H1 (cell line): Measurements from ENCODE around the gene PRSS38. TPM values are rescaled to one million over a fixed set of nuclear protein-coding genes. Genes with fewer than 3 reads are reported as not detected.

ENCODE experiments used
- CTCF ChIA-PET: fragments of 300-600 bp; sonication (Branson Sonifier 250); formaldehyde crosslinking; loops from one replicate; lab custom pipeline; 2021; ENCODE audit not compliant: partially characterized antibody; lab: Charles Lee
- POLR2A ChIA-PET: fragments of 300-600 bp; sonication (Branson Sonifier 250); formaldehyde crosslinking; loops from one replicate; lab custom pipeline; 2021; ENCODE audit warnings: inconsistent platforms; ENCODE audit not compliant: partially characterized antibody; lab: Charles Lee
- DNase-seq, 2 experiments: peaks; one replicate each; pipeline versions ENCODE4 v3.0.0 to v3.0.0-alpha.2; 2010 to 2022; ENCODE audit warnings: low spot score in 2 of 2, low read depth in 1 of 2, mixed read lengths in 1 of 2
- FAIRE-seq: peaks from 2 replicates; lab custom pipeline; 2011; peaks lifted over from hg19 to GRCh38; lab: Jason Lieb, UNC
- H2AFZ ChIP-seq: 2 replicates; pipeline ENCODE4 v1.8.1; 2012; ENCODE audit warnings: low read length, inconsistent platforms
- H2AK5ac ChIP-seq: 2 replicates; pipeline ENCODE4 v1.6.1; 2013; ENCODE audit warnings: low read depth, low read length
- H2BK120ac ChIP-seq: replicated peaks from 2 replicates; pipeline ENCODE3; 2013; ENCODE audit warnings: low read depth, low read length, inconsistent platforms
- H2BK12ac ChIP-seq: 2 replicates; pipeline ENCODE4 v1.6.1; 2013; ENCODE audit warnings: low read depth, low read length
- H2BK15ac ChIP-seq: 2 replicates; pipeline ENCODE4 v1.6.1; 2013; ENCODE audit warnings: low read length
- H2BK20ac ChIP-seq: 2 replicates; pipeline ENCODE4 v1.6.1; 2013; ENCODE audit warnings: low read length
- H2BK5ac ChIP-seq: 2 replicates; pipeline ENCODE4 v1.6.1; 2013; ENCODE audit warnings: low read depth, low read length
- H3K14ac ChIP-seq: 2 replicates; pipeline ENCODE4 v1.6.1; 2013; ENCODE audit warnings: inconsistent platforms; ENCODE audit not compliant: insufficient read length
- H3K18ac ChIP-seq: 2 replicates; pipeline ENCODE4 v1.6.1; 2013; ENCODE audit warnings: low read length; ENCODE audit errors: extremely low read depth
- H3K23ac ChIP-seq: 2 replicates; pipeline ENCODE4 v1.6.1; 2013; ENCODE audit warnings: inconsistent platforms; ENCODE audit not compliant: insufficient read length
- H3K23me2 ChIP-seq: 2 replicates; pipeline ENCODE4 v1.6.1; 2013; ENCODE audit warnings: low read depth, low read length
- H3K27ac ChIP-seq: 2 replicates; pipeline ENCODE4 v1.6.1; 2011; ENCODE audit warnings: low read depth, low read length, inconsistent platforms
- H3K27me3 ChIP-seq, 4 experiments: replicated peaks in 1 of 4; 1 replicate in 1 of 4; 2 replicates in 3 of 4; pipeline versions ENCODE4 v1.6.1 to v1.8.1; 2011 to 2013; ENCODE audit warnings: low read length in 3 of 4, mild to moderate bottlenecking in 3 of 4, inconsistent platforms in 2 of 4, mixed read lengths in 2 of 4, moderate library complexity in 1 of 4; ENCODE audit not compliant: control insufficient read depth in 3 of 4, insufficient read depth in 3 of 4; ENCODE audit errors: extremely low read depth in 1 of 4
- H3K36me3 ChIP-seq, 4 experiments: 2 replicates each; pipeline versions ENCODE4 v1.6.1 to v1.8.1; 2011 to 2013; ENCODE audit warnings: mild to moderate bottlenecking in 4 of 4, low read length in 3 of 4, moderate library complexity in 2 of 4, control low read depth in 1 of 4, inconsistent platforms in 1 of 4; ENCODE audit not compliant: insufficient read depth in 4 of 4, control insufficient read depth in 2 of 4
- H3K4ac ChIP-seq: replicated peaks from 2 replicates; pipeline ENCODE3; 2013; ENCODE audit warnings: low read length, low read depth, mixed read lengths, inconsistent platforms; ENCODE audit not compliant: insufficient read length
- H3K4me1 ChIP-seq, 4 experiments: replicated peaks in 1 of 4; 1 replicate in 1 of 4; 2 replicates in 3 of 4; pipeline versions ENCODE4 v1.6.1 to v1.8.1; 2011 to 2013; ENCODE audit warnings: low read length in 3 of 4, inconsistent platforms in 2 of 4, mixed read lengths in 1 of 4; ENCODE audit not compliant: insufficient read depth in 4 of 4, control insufficient read depth in 3 of 4
- H3K4me2 ChIP-seq, 2 experiments: 2 replicates each; pipeline versions ENCODE4 v1.6.1 to v1.8.1; 2011 to 2013; ENCODE audit warnings: low read depth in 2 of 2, low read length in 2 of 2, control low read depth in 1 of 2, inconsistent platforms in 1 of 2, mild to moderate bottlenecking in 1 of 2; ENCODE audit not compliant: insufficient read depth in 1 of 2
- H3K4me3 ChIP-seq, 4 experiments: fragments of 200-600, 300-600 bp in 1 of 4; sonication (generic), shearing (Covaris generic), sonication (Bioruptor Twin) in 1 of 4; 2 replicates each; pipeline versions ENCODE4 v1.5.1 to v1.8.1; 2011 to 2016; ENCODE audit warnings: low read length in 4 of 4, low read depth in 3 of 4, control low read depth in 2 of 4, inconsistent platforms in 2 of 4, mild to moderate bottlenecking in 2 of 4, mixed read lengths in 1 of 4, moderate library complexity in 1 of 4; ENCODE audit not compliant: insufficient read depth in 2 of 4; ENCODE audit errors: extremely low read depth in 1 of 4
- H3K56ac ChIP-seq: replicated peaks from 2 replicates; pipeline ENCODE3; 2013; ENCODE audit warnings: low read depth, mild to moderate bottlenecking, mixed read lengths, low read length, inconsistent platforms; ENCODE audit not compliant: insufficient read length
- H3K79me1 ChIP-seq: 2 replicates; pipeline ENCODE4 v1.6.1; 2013; ENCODE audit warnings: low read depth, low read length, control low read depth
- H3K79me2 ChIP-seq, 2 experiments: 2 replicates each; pipeline versions ENCODE4 v1.6.1 to v1.8.1; 2012 to 2013; ENCODE audit warnings: low read length in 2 of 2, mild to moderate bottlenecking in 2 of 2, inconsistent platforms in 1 of 2; ENCODE audit not compliant: insufficient read depth in 2 of 2, control insufficient read depth in 1 of 2
- H3K9ac ChIP-seq, 4 experiments: replicated peaks in 1 of 4; 1 replicate in 1 of 4; 2 replicates in 3 of 4; pipeline versions ENCODE4 v1.6.1 to v1.8.1; 2011 to 2013; ENCODE audit warnings: low read depth in 3 of 4, low read length in 3 of 4, control low read depth in 2 of 4, mild to moderate bottlenecking in 2 of 4, moderate library complexity in 2 of 4, inconsistent platforms in 1 of 4; ENCODE audit errors: extremely low read depth in 1 of 4
- H3K9me3 ChIP-seq, 2 experiments: 2 replicates each; pipeline versions ENCODE4 v1.6.1 to v1.8.1; 2012 to 2013; ENCODE audit warnings: mild to moderate bottlenecking in 2 of 2, moderate library complexity in 2 of 2, control low read depth in 1 of 2, inconsistent platforms in 1 of 2, low read depth in 1 of 2, low read length in 1 of 2, mixed read lengths in 1 of 2; ENCODE audit not compliant: insufficient read depth in 2 of 2
- H4K20me1 ChIP-seq, 2 experiments: replicated peaks in 1 of 2; 2 replicates each; pipeline versions ENCODE3 to v1.8.1; 2011 to 2013; ENCODE audit warnings: inconsistent platforms in 2 of 2, low read length in 2 of 2, mild to moderate bottlenecking in 1 of 2; ENCODE audit not compliant: insufficient read depth in 2 of 2, control insufficient read depth in 1 of 2
- H4K5ac ChIP-seq: 2 replicates; pipeline ENCODE4 v1.6.1; 2013; ENCODE audit warnings: low read length, low read depth, mixed read lengths, inconsistent platforms; ENCODE audit not compliant: insufficient read length
- H4K8ac ChIP-seq: 2 replicates; pipeline ENCODE4 v1.8.0; 2013; ENCODE audit warnings: mild to moderate bottlenecking, moderate library complexity, low read length, inconsistent platforms; ENCODE audit not compliant: insufficient read depth; ENCODE audit errors: extremely low read depth
- H4K91ac ChIP-seq: replicated peaks from 2 replicates; pipeline ENCODE3; 2013; ENCODE audit warnings: low read length, mixed read lengths, inconsistent platforms; ENCODE audit not compliant: insufficient read length
- WGBS, 2 experiments: shearing (Covaris generic) in 1 of 2; methylation state at CpG; one replicate each; pipeline versions ENCODE4 v1.1.6 to v1.1.7; 2013 to 2015; ENCODE audit warnings: low lambda C conversion rate in 2 of 2, mixed read lengths in 2 of 2, inconsistent platforms in 1 of 2, low coverage in 1 of 2, missing lambda C conversion rate in 1 of 2; ENCODE audit not compliant: insufficient replicate concordance in 2 of 2, insufficient coverage in 1 of 2, insufficient read length in 1 of 2; ENCODE audit errors: extremely low coverage in 1 of 2, missing lambda C conversion rate in 1 of 2; 5-methylcytosine and 5-hydroxymethylcytosine counted together
- polyA plus RNA-seq, 7 experiments: library from polyadenylated mRNA; depleted of rRNA in 3 of 7; stranded (reverse) in 5 of 7; unstranded in 2 of 7; fragments of >200 nt in 5 of 7; fragments of 200-250 nt in 2 of 7; gene quantifications; 1 replicate in 5 of 7; 2 replicates in 1 of 7; 4 replicates in 1 of 7; pipeline versions ENCODE4 v1.2.1 to v1.2.3, GENCODE V29; 2011 to 2013; ENCODE audit warnings: missing spikeins in 2 of 7, mixed read lengths in 2 of 7
- total RNA-seq: library from RNA; stranded (reverse); fragmentation: NEBNext Ultra II Directional; extraction: Animal tissue kit (Norgen Biotek cat#: 25700); gene quantifications from 2 replicates; pipeline ENCODE4 v1.2.1, GENCODE V29; 2021
- TF ChIP-seq, protein P1 (sequence below): IDR thresholded peaks from 2 replicates; pipeline ENCODE4 v1.6.1; 2012; ENCODE audit warnings: inconsistent platforms

Gene PRSS38
- total and polyA plus RNA-seq, 2 of the 8 experiments (the other 6 are each of a cell fraction or from before 2014, with no cell fraction given): not detected

DNA sequence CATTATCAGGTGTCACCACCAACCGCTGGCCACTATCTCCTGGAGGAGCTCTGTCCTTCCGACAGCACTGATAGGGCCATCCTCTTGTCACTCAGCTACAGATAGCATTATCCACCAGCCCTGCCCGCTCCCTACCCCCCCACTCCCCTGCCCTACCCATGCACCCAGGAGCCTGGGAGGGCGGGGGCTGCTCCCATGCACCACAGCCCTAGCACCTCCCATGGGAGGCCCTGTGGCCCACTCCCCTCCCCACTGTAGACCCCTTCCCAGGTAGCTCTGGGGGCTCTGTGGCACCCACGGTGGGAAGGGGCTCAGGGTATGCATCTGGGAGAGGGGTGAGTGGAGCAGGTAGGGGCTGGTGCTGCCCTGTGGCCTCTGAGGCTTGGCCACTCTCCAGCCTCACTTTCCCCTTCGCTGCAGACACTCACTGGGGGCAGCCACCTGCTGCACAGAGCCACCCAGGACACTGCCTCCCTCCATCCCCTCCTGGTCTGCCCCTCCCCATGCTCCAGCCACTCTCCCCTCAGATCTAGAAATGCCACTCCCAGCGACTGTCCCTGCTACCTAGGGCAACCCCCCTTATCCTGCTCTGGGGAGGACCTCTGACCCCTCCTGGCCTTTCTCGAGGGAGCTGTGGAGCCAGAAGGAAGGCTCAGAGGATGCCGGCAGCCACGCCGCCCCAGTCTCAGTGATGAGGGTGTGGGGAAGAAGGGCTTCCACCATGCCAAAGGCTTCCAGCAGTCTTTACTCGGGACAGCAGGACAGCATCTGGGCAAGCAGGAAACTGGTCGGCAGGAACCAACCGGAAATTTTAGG is 73.8 kb downstream of the PRSS38 start:
- CTCF ChIA-PET: interaction anchor here (1.2 to 1.4 kb wide), 2 partner anchors 9 to 408 kb away, joined by 3 to 4 read pairs; no protein-coding TSS in a partner anchor
- Histone ChIP-seq H3K9me3 (no peaks in the 10 kb centered on the region), H3K14ac (no peak overlapping the region), H3K9ac (no peak overlapping the region), H3K27ac (no peak overlapping the region), H4K20me1 (no peaks in the 10 kb centered on the region), H3K4me2 (no peak overlapping the region), H2BK15ac (no peak overlapping the region; the same call in 1 of the 2 replicates), H2BK120ac (no peak overlapping the region), H4K91ac (peak overlapping the region; percentile 20), H3K4me1 (peaks cover 0 to 29% (median 11%) of the 10 kb centered on the region in 4 experiments; a peak in 6 of 7 replicates), H3K4me3 (no peak overlapping the region), H3K23me2 (peaks cover 13% of the 10 kb centered on the region; the same call in 1 of the 2 replicates), H2BK12ac (0 out of 2 replicates have a peak overlapping the region, but pooled peaks have one; percentile 75), H2AFZ (no peak overlapping the region), H2BK5ac (no peak overlapping the region), H3K27me3 (no peaks in the 10 kb centered on the region; a peak in 2 of 7 replicates), H3K4ac (no peak overlapping the region), H3K23ac (no peak overlapping the region), H3K56ac (no peak overlapping the region), H3K36me3 (no peaks in the 10 kb centered on the region), H4K5ac (no peak overlapping the region), H4K8ac (no peak overlapping the region; the same call in 1 of the 2 replicates), H3K79me1 (no peaks in the 10 kb centered on the region), H3K79me2 (no peaks in the 10 kb centered on the region), H3K18ac (no peak overlapping the region), H2AK5ac (no peak overlapping the region; the same call in 1 of the 2 replicates), H2BK20ac (0 out of 2 replicates have a peak overlapping the region, but pooled peaks have one; percentile 80)
- peak in 1 of 2 experiments; percentile 47 for DNase-seq
- POLR2A ChIA-PET: no interaction called here
- no peak for FAIRE-seq
- TF ChIP-seq, protein P1, sequence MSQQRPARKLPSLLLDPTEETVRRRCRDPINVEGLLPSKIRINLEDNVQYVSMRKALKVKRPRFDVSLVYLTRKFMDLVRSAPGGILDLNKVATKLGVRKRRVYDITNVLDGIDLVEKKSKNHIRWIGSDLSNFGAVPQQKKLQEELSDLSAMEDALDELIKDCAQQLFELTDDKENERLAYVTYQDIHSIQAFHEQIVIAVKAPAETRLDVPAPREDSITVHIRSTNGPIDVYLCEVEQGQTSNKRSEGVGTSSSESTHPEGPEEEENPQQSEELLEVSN: no peak
- 83% methylated on average over 10 of the region's 14 CpGs; no CpG with 5 or more reads in 1 of the 2 experiments for WGBS, 2 experiments
